NCI-H345 treated with DMSO at 0.1 percent for 48 hours (cell line): ENCODE measurements around the gene CFL1.

Source experiments
- DNase-seq: peaks from one replicate; lab custom pipeline; 2025; ENCODE audit not compliant: unreplicated experiment; lab: John Stamatoyannopoulos, UW

Gene CFL1

GRCh38 chr11:65809496-65809895 is 48.5 kb downstream of the CFL1 start:
- no peak for DNase-seq

- no peak for DNase-seq
Observed at GRCh38 chr11:65808744-65809341, 49.1 kb downstream of the CFL1 start.

GRCh38 chr11:65806979-65807378 is 51.0 kb downstream of the CFL1 start:
- DNase-seq: no peak
